ENCODE data around the gene SLC35F1. TPM values are rescaled to one million over a fixed set of nuclear protein-coding genes. Genes with fewer than 3 reads are reported as not detected.

SLC35F1 gene
- total RNA-seq, 4 donors from 2014 or later, result 5.4 to 8.1 (median 6.5) TPM

- Histone ChIP-seq H3K4me3 (no peak overlapping the region), H3K4me1 (peaks cover 6 to 60% (median 53%) of the 10 kb centered on the region in 4 donors), H3K27ac (replicated peaks in 1 of 4) (peak overlapping the region; percentile 55 to 75 (median 61)), H3K27me3 (no peaks in the 10 kb centered on the region), H3K9me3 (no peaks in the 10 kb centered on the region), H3K36me3 (no peaks in the 10 kb centered on the region)
- intact Hi-C loops (cut with DNase I), result no loop called here
- 72% methylated on average over 10 of the region's 10 CpGs for WGBS
- peak in 1 of 2 donors; percentile 37 for TF ChIP-seq POLR2AphosphoS5 (IDR thresholded peaks at IDR 0.05)
- TF ChIP-seq, protein P1, sequence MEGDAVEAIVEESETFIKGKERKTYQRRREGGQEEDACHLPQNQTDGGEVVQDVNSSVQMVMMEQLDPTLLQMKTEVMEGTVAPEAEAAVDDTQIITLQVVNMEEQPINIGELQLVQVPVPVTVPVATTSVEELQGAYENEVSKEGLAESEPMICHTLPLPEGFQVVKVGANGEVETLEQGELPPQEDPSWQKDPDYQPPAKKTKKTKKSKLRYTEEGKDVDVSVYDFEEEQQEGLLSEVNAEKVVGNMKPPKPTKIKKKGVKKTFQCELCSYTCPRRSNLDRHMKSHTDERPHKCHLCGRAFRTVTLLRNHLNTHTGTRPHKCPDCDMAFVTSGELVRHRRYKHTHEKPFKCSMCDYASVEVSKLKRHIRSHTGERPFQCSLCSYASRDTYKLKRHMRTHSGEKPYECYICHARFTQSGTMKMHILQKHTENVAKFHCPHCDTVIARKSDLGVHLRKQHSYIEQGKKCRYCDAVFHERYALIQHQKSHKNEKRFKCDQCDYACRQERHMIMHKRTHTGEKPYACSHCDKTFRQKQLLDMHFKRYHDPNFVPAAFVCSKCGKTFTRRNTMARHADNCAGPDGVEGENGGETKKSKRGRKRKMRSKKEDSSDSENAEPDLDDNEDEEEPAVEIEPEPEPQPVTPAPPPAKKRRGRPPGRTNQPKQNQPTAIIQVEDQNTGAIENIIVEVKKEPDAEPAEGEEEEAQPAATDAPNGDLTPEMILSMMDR (IDR thresholded peaks at IDR 0.05), result no peak
- no peak for DNase-seq (ENCODE audit: extremely low spot score)
Observed at GRCh38 chr6:118325220-118325860, 418.3 kb downstream of the SLC35F1 start.

DNA sequence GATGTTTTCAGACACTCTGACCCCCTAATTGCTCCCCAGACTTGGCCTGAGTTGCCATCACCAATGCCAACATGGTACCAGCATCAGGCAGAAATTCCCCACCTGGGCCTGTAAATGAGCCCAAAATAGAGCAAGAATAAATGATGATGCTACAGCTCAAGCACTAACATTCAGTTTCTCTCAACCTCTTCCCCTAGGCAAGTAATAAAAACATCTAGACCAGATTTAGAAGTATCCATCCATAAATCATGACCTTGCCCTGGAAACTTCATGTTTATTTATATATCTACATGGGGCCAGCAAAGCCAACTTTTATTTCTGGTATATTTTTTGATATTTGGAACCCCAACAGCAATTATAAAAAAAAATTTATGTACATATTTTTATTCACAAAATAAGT, 419.6 kb downstream of the SLC35F1 start:
- no peak overlapping the region for H3K4me3 ChIP-seq
- H3K4me1 ChIP-seq, result peaks cover 0 to 50% (median 41%) of the 10 kb centered on the region in 4 donors
- intact Hi-C loops (cut with DNase I), result no loop called here
- TF ChIP-seq POLR2AphosphoS5 (IDR thresholded peaks at IDR 0.05), result no peak
- TF ChIP-seq, protein P1 (IDR thresholded peaks at IDR 0.05), result no peak
- no peak for TF ChIP-seq EP300 (IDR thresholded peaks at IDR 0.05)
- no peak for TF ChIP-seq POLR2A (IDR thresholded peaks at IDR 0.05; ENCODE audit: low read depth)
- H3K9me3 ChIP-seq, result no peaks in the 10 kb centered on the region
- H3K27me3 ChIP-seq, result no peaks in the 10 kb centered on the region
- no peaks in the 10 kb centered on the region for H3K36me3 ChIP-seq
- H3K27ac ChIP-seq (replicated peaks in 1 of 4), result peak overlapping the region; percentile 55 to 75 (median 68)
- no peak for DNase-seq (ENCODE audit: extremely low spot score)

DNA sequence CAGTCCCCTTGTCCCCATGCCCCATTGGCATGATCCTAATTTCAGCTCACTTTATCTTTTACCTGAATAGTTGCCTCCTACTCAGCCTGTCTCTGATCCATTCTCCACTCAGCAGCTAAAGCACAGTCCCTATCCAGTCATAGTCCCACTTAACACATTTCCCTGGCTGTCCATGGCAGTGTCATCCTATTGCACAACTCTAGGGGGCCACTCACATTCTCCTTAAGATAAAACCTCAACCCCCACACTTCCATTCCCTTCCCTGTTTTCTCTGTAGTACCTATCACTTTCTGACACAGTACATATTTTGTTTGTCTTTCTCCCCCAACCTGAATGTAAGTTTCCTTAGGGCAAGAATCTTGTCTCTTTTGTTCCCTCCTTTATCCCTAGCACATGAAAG, 420.2 kb downstream of the SLC35F1 start:
- TF ChIP-seq EP300 (IDR thresholded peaks at IDR 0.05) (no peak), POLR2AphosphoS5 (IDR thresholded peaks at IDR 0.05) (no peak), POLR2A (IDR thresholded peaks at IDR 0.05; ENCODE audit: low read depth) (no peak)
- TF ChIP-seq, protein P1 (IDR thresholded peaks at IDR 0.05), result no peak
- H3K27ac ChIP-seq (replicated peaks in 1 of 4), result peak overlapping the region; percentile 55 to 75 (median 68)
- H3K9me3 ChIP-seq, result no peaks in the 10 kb centered on the region

DNA sequence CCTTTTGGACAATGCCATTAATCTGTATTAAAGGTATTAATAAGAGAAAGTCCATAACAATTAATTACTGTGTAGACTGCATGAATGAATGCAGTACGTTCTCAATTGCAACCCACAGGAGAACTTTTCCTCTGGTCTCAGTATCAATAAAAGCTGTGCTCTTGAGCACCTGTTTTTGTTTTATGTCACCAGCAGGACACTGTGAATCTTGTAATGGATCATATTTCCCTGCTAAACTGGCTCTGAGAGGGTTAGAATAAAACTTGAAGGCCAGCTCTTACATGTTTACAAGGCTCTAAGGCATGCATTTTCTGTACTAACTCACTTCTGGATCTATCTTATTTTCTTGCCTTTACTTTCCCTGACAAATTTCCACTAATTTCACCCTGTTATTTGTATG, 426.7 kb downstream of the SLC35F1 start:
- no peak for DNase-seq (ENCODE audit: extremely low spot score)
- Histone ChIP-seq H3K9me3 (no peaks in the 10 kb centered on the region), H3K27me3 (no peaks in the 10 kb centered on the region), H3K4me1 (peaks cover 0 to 29% (median 15%) of the 10 kb centered on the region in 4 donors), H3K4me3 (no peak overlapping the region), H3K36me3 (no peaks in the 10 kb centered on the region), H3K27ac (replicated peaks in 1 of 4) (peak overlapping the region in 1 of 4 donors; percentile 53)
- WGBS, result 90% methylated on average over 1 of the region's 1 CpG
- TF ChIP-seq, protein P1 (IDR thresholded peaks at IDR 0.05), result no peak
- no peak for TF ChIP-seq POLR2AphosphoS5 (IDR thresholded peaks at IDR 0.05)
- no peak for TF ChIP-seq EP300 (IDR thresholded peaks at IDR 0.05)
- intact Hi-C loops (cut with DNase I), result no loop called here

More for the DNA sequence above, 420.2 kb downstream of the SLC35F1 start:
- no peak for DNase-seq (ENCODE audit: extremely low spot score)
- peaks cover 0 to 50% (median 41%) of the 10 kb centered on the region in 4 donors for H3K4me1 ChIP-seq
- no peaks in the 10 kb centered on the region for H3K27me3 ChIP-seq
- H3K4me3 ChIP-seq, result no peak overlapping the region
- intact Hi-C loops (cut with DNase I), result no loop called here
- no peaks in the 10 kb centered on the region for H3K36me3 ChIP-seq

- no peak for DNase-seq (ENCODE audit: extremely low spot score)
- H3K4me1 ChIP-seq, result peaks cover 0 to 23% (median 14%) of the 10 kb centered on the region in 4 donors
- H3K36me3 ChIP-seq, result no peaks in the 10 kb centered on the region
- peak overlapping the region; percentile 53 to 72 (median 62) for H3K27ac ChIP-seq (replicated peaks in 1 of 4)
- intact Hi-C loops (cut with DNase I), result no loop called here
- WGBS, result 69% methylated on average over 1 of the region's 1 CpG
- H3K4me3 ChIP-seq, result no peak overlapping the region
- H3K27me3 ChIP-seq, result no peaks in the 10 kb centered on the region
- no peaks in the 10 kb centered on the region for H3K9me3 ChIP-seq
- no peak for TF ChIP-seq EP300 (IDR thresholded peaks at IDR 0.05)
- no peak for TF ChIP-seq POLR2A (IDR thresholded peaks at IDR 0.05; ENCODE audit: low read depth)
- TF ChIP-seq, protein P1 (IDR thresholded peaks at IDR 0.05), result no peak
- no peak for TF ChIP-seq POLR2AphosphoS5 (IDR thresholded peaks at IDR 0.05)
Observed at GRCh38 chr6:118334634-118335033, 427.6 kb downstream of the SLC35F1 start.

Measured in esophagus muscularis mucosa (tissue), 4 donors.